CD4-positive, alpha-beta T cell treated with Interleukin-12 subunit alpha and Interleukin-12 subunit beta, for 1 hour (primary cell): ENCODE results near the gene NADSYN1.

ENCODE experiments used
- DNase-seq: peaks from one replicate; pipeline ENCODE4 v3.0.0-alpha.2; 2020

Gene NADSYN1

GRCh38 chr11:71474141-71474770, 21.3 kb downstream of the NADSYN1 start:
- no peak for DNase-seq

GRCh38 chr11:71474771-71475483, 21.9 kb downstream of the NADSYN1 start:
- no peak for DNase-seq

DNA sequence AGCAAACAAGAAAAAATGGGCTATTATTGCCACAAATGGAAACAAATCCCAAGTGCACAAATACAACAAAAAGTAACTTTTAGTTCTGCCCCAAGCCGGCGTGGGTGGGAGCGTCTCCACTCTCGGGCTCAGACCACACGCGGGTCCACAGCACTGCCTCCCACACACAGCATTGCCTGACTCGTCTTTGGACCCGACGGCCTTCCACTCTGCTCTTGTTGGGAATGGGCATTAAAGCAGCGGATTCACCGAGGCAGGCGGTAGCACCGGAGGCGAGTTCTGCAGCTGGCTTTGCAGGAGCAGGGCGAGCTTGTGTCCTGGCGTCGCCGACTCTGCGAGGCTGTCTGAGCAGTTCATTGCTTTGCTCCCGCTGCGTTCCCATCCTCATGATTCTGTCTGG, 23.0 kb downstream of the NADSYN1 start:
- DNase-seq, result no peak

DNA sequence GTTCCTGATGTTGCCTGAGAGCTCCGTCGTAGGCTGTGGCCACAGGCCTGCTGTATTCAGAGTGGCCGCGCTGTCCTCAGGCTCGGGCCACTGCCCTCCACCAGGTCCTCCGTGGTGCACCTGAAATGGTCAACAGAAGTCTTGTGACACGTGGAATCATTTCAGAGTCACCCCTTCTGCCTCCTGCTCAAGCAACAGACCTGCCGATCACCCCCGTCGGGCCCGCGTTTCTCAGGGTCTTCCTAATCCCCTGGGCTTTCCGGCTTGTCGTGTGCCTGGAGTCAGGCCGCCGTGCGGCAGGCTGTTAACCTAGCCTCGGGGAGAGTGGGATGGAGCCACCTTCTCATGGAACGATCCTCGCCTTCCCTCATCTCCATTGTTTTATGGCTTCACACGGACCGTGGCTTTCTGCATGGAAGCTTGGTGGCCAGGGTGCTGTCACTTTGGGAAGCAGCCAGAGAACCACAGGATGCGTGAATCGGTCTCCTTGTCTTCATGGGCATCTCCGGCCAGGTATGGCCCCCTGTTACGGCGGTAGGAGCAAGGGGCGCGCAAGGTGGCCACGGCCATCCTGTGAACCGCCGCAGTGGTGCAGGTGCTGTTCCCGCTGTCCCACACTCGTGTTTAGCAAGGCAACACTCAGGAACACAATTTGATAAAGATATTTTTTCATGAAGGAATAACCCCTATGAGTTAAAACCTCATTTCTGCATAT, 24.1 kb downstream of the NADSYN1 start:
- no peak for DNase-seq

DNA sequence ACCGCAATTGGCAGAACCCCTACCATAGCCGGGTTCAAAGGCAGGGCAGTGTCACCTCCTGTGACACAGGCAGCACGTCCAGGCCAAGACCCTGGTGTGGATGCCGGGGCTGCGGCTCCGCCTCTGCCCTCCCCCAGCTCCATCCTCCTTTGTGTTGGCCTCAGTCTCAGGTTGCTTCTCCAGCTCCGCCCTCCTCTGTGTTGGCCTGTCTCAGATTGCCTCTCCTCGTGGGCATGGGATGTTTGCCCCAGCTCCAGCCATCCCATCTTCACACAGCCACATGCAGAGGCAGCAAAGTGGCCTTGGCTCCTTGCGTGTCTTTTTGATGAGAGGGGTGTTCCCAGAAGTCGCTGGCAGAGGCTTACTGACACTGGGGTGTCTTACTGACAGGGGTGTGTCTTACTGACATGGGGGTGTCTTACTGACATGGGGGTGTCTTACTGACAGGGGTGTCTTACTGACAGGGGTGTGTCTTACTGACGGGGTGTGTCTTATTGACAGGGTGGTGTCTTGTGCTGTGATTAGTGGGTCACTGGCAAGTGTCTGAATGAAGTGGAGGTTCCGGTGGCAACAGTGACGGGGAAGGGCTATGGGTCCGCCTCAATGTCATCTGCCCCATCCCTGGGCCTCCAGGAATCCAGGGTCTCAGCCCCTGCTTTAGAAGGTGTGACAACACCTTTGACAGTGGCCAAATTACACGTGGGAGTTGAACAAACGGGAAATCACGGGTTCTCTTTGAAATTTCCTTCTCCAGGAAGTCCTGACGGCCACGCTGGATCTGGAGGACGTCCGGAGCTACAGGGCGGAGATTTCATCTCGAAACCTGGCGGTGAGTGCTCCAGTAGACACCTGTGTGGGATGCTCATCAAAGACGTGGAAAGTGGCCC, 24.9 kb downstream of the NADSYN1 start:
- DNase-seq, result no peak

- no peak for DNase-seq
Observed at GRCh38 chr11:71478528-71478840, 25.5 kb downstream of the NADSYN1 start.

- DNase-seq, result no peak
Observed at GRCh38 chr11:71481101-71481960, 28.3 kb downstream of the NADSYN1 start.

GRCh38 chr11:71482216-71482615, 29.2 kb downstream of the NADSYN1 start:
- no peak for DNase-seq

DNA sequence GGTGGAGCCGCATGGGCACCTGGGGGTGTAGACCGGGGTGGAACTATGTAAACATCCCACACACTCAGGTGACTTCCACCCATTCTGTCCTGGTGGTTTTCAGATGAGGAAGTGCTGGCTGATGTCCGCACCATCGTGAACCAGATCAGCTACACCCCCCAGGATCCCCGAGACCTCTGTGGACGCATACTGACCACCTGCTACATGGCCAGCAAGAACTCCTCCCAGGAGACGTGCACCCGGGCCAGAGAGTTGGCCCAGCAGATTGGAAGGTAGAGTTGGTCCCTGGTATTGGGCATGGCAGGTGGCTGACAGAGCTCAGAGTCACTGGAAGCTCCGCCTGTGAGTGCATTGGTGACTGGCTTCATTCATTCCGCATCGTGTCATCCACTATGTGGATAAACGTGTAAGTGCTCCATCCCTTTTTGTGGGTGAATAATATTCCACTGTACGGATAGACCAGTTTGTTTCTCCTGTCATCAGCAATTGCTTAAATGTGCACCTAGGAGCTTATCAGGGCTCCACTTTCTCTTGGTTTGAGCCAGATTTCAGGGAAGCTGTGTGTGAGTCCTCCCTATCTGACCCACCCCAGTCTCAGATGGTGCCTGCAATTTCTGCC, 29.9 kb downstream of the NADSYN1 start:
- DNase-seq, result no peak

DNA sequence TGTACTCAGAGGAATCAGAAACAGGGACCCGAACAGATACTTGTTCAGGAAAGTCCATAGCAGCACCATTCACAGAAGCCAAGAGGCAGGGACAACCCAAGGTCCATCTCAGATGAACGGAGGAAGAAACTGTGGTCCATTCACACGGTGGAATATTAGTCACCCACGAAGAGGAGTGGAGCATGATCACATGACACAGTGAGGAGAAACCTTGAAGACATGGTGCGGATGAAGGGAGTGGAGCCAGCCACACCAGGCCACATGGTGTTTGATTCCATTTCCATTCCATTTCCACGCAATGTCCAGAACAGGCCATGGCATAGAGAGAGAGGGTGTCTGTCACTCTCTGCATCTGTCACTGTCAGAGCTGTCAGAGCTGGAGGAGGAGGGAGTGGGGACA, 30.7 kb downstream of the NADSYN1 start:
- no peak for DNase-seq

DNA sequence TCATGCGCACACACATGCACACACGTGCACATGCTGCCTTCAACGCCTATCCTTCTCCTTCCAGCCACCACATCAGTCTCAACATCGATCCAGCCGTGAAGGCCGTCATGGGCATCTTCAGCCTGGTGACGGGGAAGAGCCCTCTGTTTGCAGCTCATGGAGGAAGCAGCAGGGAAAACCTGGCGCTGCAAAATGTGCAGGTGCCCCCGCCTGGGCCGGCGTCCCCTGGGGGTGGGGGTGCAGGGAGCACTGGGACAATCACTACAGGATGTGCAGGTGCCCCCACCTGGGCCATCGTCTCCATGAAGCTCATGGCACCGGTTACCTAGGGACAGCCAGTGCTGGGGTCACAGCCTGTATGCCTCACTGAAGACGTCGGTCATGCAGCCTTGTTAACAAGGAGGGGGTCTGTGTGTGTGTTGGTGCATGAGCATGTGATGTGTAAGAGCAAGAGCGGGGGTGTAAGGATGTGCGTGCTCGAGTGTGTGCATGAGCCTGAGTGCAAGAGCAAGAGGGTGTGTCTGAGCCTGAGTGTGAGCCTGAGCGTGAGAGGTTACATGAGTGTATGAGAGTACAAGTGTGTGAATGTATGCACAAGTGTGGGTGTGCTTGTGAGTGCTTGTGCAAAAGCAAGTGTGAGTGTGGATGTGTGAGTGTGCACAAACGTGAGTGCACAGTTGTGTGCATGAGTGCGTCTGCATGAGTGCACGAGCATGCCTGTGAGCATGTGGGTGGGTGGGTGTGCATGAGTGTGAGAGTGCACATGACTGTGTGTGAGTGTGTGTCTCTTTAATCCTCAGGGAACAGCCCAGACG, 31.5 kb downstream of the NADSYN1 start:
- no peak for DNase-seq

GRCh38 chr11:71485063-71485399, 32.0 kb downstream of the NADSYN1 start:
- DNase-seq, result no peak

DNA sequence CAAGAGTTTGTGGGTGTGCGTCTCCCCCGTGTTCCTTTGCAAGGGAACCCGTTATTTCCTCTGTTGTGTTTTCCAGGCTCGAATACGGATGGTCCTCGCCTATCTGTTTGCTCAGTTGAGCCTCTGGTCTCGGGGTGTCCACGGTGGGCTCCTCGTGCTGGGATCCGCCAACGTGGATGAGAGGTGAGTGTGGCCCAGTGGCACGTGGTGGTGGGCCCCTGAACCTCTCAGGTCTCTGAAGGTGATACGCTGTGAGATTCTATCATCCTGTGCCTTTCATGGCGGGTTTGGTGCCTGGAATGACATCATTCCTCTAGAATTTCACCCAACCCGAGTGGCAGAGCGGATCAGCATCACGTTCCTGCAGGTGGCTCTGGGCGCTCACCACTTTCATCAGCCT, 32.5 kb downstream of the NADSYN1 start:
- DNase-seq, result no peak

- no peak for DNase-seq
Observed at GRCh38 chr11:71486320-71486719, 33.3 kb downstream of the NADSYN1 start.

DNA sequence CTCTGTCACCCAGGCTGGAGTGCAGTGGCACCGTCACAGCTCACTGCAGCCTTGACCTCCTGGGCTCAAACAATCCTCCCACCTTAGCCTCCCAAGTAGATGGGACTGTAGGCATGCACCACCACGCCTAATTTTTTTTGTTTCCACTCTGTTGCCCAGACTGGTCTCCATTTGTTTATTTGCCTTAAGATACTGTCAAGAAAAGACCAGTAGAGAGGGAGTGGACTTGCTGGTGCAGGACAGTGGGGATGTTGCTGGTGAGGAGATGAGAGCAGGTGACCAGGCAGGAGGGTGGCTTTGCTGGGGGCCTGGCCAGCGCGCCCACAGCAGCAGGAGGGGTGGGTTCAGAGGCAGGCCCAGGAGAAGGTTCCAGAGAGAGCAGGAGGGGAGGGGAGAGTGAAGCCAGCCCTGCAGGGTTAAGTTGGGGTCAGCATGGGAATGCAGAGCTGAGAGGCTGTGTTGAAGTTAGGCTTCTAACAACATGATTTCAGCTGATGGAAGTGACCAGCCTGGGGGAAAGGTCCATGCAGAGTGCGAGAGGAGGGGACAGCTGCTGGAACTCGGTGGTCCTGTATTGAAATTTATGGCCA, 35.8 kb downstream of the NADSYN1 start:
- no peak for DNase-seq

DNA sequence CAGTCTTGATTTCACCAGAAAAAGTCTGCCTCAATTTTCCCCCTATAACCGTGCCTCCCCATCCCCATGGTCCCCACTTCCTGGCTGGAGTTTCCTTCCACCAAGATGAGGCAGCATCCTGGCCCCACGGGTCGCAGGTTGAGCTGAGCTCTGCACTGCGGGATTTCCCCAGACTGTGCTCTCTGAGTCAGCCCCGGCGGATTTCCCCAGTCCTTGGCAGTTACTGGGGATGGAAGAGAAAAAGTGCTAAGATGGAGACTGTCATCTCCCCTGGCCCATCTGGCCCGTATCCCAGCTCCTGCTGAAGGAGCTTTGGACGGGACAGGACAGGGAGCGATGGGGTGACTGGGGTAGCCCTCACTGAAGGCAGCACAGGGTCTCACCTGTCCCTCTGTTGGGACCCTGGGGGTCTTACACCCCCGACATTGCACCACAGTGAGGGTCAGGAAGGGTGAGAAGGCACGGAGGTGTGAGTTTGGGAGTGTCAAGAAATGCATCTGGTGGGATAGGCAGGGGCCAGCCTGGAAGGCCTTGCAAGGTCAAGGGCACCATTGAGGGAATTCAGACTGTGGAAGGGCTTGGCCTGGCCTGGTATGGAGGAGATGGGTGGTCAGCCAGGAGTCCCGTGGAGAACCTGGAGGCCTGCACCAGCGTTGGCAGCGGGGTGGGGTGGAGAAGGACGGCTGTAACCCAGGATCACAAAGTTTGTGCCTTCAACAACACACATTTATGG, 36.5 kb downstream of the NADSYN1 start:
- DNase-seq, result no peak

DNA sequence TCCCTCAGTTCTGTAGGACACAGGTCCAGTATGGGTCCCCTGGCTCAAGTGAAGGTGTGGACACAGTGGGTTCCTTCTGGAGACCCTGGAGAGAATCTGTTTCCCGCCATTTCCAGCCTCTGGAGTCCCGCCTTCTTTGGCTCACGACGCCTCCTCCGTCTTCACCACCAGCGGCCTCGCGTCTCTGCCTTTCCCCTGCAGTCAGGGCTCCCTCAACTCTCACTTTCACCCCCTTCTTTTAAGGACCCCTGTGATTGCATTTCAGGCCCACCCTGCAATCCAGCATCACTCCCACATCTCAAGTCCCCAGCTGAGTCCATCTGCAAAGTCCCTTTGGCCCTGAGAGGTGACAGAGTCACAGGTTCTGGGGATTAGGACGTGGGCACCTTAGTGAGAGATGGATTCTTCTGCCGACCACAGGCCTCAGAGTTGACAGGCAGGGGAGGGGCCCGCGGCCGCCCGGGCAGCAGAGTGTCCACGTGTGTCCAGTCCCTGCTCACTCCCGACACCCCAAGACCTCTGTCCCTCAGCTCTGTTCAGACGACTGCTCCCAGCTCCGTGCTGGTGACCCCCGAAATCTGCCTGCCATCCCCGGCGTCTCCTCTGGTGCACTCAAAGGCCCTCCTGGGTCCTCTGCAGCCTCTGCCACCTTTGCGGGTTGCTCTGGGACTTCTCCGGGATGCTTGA, 37.2 kb downstream of the NADSYN1 start:
- DNase-seq, result no peak

DNA sequence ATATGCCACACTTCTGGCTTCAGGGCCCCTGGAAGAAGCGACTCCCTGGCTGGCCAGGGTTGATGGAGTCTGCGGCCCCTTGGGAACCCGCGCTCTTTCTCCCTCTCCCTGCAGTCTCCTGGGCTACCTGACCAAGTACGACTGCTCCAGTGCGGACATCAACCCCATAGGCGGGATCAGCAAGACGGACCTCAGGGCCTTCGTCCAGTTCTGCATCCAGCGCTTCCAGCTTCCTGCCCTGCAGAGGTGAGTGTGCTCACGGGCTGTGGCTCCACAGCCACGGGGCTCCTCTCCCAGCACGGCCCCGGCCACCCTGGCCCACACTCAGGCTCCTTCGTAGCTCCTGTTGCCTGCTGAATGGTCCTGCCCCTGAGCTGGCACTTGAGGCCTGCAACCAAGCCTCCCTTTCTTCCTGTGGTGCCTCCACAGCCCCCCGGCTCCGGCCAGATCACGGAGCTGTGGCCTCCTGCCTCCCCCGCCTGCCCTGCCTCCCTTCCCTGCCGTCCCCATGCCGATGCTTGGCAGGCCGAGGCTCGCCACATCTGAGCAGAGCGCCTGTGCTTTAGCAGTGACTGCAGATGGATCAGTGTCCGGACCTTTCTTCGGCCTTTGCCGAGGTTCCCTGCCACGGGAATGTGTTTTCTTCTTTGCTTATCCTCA, 37.9 kb downstream of the NADSYN1 start:
- DNase-seq, result no peak

DNA sequence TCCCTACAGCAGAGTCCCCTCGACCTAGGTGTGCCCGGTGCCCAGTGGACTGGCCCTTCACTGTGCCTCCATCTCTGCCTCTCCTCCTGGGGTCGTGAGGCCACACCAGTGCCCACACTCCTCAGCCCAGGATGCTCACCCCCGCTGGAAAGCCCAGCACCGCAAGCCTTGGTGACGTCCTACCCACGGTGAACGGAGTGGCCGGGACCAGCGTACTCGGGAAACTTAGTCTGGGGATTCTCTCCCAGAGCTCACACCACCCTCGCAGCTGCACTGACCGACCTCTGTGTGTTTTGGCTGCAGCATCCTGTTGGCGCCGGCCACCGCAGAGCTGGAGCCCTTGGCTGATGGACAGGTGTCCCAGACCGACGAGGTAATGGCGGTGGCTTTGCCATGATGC, 38.5 kb downstream of the NADSYN1 start:
- DNase-seq, result no peak
